Lung (tissue), 12 donors: ENCODE data around the gene SPRTN. TPM values are rescaled to one million over a fixed set of nuclear protein-coding genes. Genes with fewer than 3 reads are reported as not detected.
A peak's percentile ranks its signal among the peaks of the same experiment; 100 is the strongest.

Source experiments
- ATAC-seq: fragments of 200-7000 bp; cut with Tn5 transposase; one replicate; pipeline ENCODE4 v1.9.1; 2020; ENCODE audit warnings: moderate number of reproducible peaks; ENCODE audit not compliant: insufficient read depth, low FRiP score
- DNase-seq, 3 donors: peaks; one replicate each; pipeline ENCODE4 v3.0.0-alpha.2; 2013 to 2017
- H3K27ac ChIP-seq, 2 donors: one replicate each; pipeline ENCODE4 v1.5.1; 2013; ENCODE audit warnings: mild to moderate bottlenecking in 2 of 2, moderate library complexity in 2 of 2, control low read depth in 1 of 2, inconsistent platforms in 1 of 2, low read depth in 1 of 2, low read length in 1 of 2
- H3K27me3 ChIP-seq, 3 donors: one replicate each; pipeline ENCODE4 v1.5.1; 2013; ENCODE audit warnings: low read length in 2 of 3; ENCODE audit not compliant: control insufficient read depth in 3 of 3, insufficient read depth in 3 of 3
- H3K36me3 ChIP-seq, 4 donors: one replicate each; pipeline ENCODE4 v1.5.1; 2013; ENCODE audit warnings: low read length in 4 of 4, mild to moderate bottlenecking in 1 of 4, moderate library complexity in 1 of 4; ENCODE audit not compliant: control insufficient read depth in 4 of 4, insufficient read depth in 4 of 4
- H3K4me1 ChIP-seq, 5 donors: one replicate each; pipeline ENCODE4 v1.5.1; 2013; ENCODE audit warnings: low read length in 5 of 5, mild to moderate bottlenecking in 2 of 5, moderate library complexity in 1 of 5; ENCODE audit not compliant: control insufficient read depth in 5 of 5, insufficient read depth in 5 of 5
- H3K4me3 ChIP-seq: one replicate; pipeline ENCODE4 v1.5.1; 2013; ENCODE audit warnings: mild to moderate bottlenecking, control low read depth, moderate library complexity
- H3K9ac ChIP-seq, 2 donors: one replicate each; pipeline ENCODE4 v1.5.1; 2013; ENCODE audit warnings: low read length in 2 of 2, control low read depth in 1 of 2; ENCODE audit not compliant: insufficient read depth in 1 of 2
- H3K9me3 ChIP-seq, 4 donors: one replicate each; pipeline ENCODE4 v1.5.1; 2013; ENCODE audit warnings: low read length in 3 of 4, mild to moderate bottlenecking in 1 of 4, moderate library complexity in 1 of 4; ENCODE audit not compliant: control insufficient read depth in 4 of 4, insufficient read depth in 3 of 4
- CTCF ChIP-seq: IDR thresholded peaks from 2 replicates; pipeline ENCODE4 v1.5.1; 2012; ENCODE audit warnings: mild to moderate bottlenecking; ENCODE audit errors: control extremely low read depth, extremely low read depth
- WGBS, 2 donors: extraction: QIAGEN DNeasy Blood & Tissue Kit; methylation state at CpG; one replicate each; pipeline ENCODE4 v1.1.7; 2013; 5-methylcytosine and 5-hydroxymethylcytosine counted together
- polyA plus RNA-seq, 2 donors: library from polyadenylated mRNA; stranded (reverse); fragments of 200-250 nt; gene quantifications; one replicate each; pipeline ENCODE4 v1.2.1, GENCODE V29; 2013
- total RNA-seq, 2 donors: library from RNA; depleted of rRNA in 1 of 2; stranded (reverse); fragments of >200 nt in 1 of 2; gene quantifications; one replicate each; pipeline ENCODE4 v1.2.1, GENCODE V29; 2014 to 2021
- donor health status: control.
- donor health status: control.
- donor health status: Bipolar disorder and iron deficiency.
- donor health status: healthy.
- donor health status: DM: yes; HTN: yes; CAD: no.

Gene SPRTN
- total and polyA plus RNA-seq, 4 donors = 3.6 to 13.5 (median 8.9) TPM

DNA sequence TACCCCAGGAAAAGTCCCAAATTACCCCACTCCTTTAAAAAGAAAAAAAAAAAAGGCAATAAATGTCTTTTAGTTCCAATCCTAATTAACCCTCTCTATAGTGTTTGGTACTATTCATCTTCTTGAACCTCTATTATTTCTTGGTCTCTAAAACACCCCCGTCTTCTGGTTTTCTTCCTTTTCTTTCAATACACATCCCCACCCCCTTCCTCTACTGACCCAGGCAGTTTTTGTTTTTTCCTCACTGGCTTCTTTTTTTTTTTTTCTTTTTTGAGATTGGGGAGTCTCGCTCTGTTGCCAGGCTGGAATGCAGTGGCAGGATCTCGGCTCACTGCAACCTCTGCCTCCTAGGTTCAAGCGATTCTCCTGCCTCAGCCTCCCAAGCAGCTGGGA, 57.9 kb downstream of the SPRTN start:
- TF ChIP-seq CTCF = no peak
- H3K9ac ChIP-seq = no peak overlapping the region
- H3K27me3 ChIP-seq = no peaks in the 10 kb centered on the region
- H3K4me1 ChIP-seq = peaks cover 0 to 62% (median 4%) of the 10 kb centered on the region in 5 donors
- H3K36me3 ChIP-seq = no peaks in the 10 kb centered on the region
- H3K9me3 ChIP-seq = no peaks in the 10 kb centered on the region
- H3K4me3 ChIP-seq = no peak overlapping the region
- 90 to 92% methylated on average over 4 of the region's 4 CpGs for WGBS, 2 donors
- ATAC-seq (no peak), DNase-seq (no peak)
- H3K27ac ChIP-seq = peak overlapping the region in 1 of 2 donors; percentile 81

- Histone ChIP-seq H3K27ac (peak overlapping the region in 1 of 2 donors; percentile 81), H3K27me3 (no peaks in the 10 kb centered on the region), H3K36me3 (no peaks in the 10 kb centered on the region), H3K9ac (no peak overlapping the region), H3K4me1 (peaks cover 0 to 59% (median 4%) of the 10 kb centered on the region in 5 donors), H3K9me3 (no peaks in the 10 kb centered on the region), H3K4me3 (no peak overlapping the region)
- 89 to 97% methylated on average over 2 of the region's 2 CpGs for WGBS, 2 donors
- TF ChIP-seq CTCF = no peak
- ATAC-seq = no peak
- DNase-seq = no peak
Measured at GRCh38 chr1:231396643-231397042, 58.5 kb downstream of the SPRTN start.

GRCh38 chr1:231397886-231398671, 60.0 kb downstream of the SPRTN start:
- H3K9me3 ChIP-seq = no peaks in the 10 kb centered on the region
- WGBS, 2 donors = 34 to 56% methylated on average over 4 of the region's 4 CpGs
- no peak overlapping the region for H3K27ac ChIP-seq
- H3K9ac ChIP-seq = no peak overlapping the region
- no peak overlapping the region for H3K4me3 ChIP-seq
- H3K36me3 ChIP-seq = no peaks in the 10 kb centered on the region
- ATAC-seq (no peak), DNase-seq (no peak)
- H3K27me3 ChIP-seq = no peaks in the 10 kb centered on the region
- no peak for TF ChIP-seq CTCF
- peaks cover 0 to 52% (median 2%) of the 10 kb centered on the region in 5 donors for H3K4me1 ChIP-seq
